22Rv1 (cell line): ENCODE measurements around the gene TMEM255B.

ENCODE experiments used
- H3K27ac ChIP-seq: fragments of 450-650 bp; 2 replicates; pipeline ENCODE4 v1.5.1; 2017
- CTCF ChIP-seq: fragments of 450-650 bp; IDR thresholded peaks from 2 replicates; pipeline ENCODE4 v1.5.1; 2017; ENCODE audit warnings: mild to moderate bottlenecking
- ZFX ChIP-seq: fragments of 450-650 bp; IDR thresholded peaks from 2 replicates; pipeline ENCODE4 v1.6.1; 2017; ENCODE audit warnings: antibody characterized with exemption, borderline replicate concordance

TMEM255B gene

DNA sequence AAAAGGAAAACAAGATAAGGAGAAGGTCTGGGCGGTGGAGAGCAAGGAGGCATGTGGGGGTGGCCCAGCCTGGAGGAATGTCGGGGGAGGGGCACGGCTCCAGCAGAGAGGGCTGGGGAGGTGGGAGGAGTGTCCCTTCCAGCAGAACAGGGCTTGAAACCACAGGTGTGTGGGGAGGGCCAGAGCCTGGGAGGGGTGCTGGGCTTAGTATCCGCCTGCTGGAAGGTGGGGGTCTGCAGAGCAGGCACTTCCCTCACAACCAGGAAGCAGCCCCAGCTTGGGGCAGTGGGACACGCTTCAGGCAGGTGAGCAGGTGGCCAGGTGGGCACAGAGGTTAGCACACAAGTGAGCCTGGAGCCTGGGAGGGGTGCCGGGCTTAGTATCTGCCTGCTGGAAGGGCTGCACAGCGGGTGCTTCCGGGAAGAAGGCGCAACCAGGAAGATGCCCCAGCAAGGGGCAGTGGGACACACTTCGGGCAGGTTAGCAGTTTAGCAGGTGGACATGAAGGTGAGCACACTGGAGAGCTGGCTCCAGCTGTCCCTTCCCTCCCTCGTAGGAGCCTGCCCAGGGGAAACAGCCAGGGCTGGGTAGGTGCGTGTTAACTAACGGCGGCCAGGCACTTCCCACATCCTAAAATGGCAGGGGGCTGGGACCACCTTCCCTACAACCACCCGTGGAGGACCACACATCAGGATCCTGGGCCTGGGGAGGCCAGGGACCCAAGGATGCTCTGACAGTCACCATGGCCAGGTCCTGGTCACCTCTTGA is 101.8 kb downstream of the TMEM255B start:
- TF ChIP-seq CTCF (no peak), ZFX (no peak)
- no peak overlapping the region for H3K27ac ChIP-seq

DNA sequence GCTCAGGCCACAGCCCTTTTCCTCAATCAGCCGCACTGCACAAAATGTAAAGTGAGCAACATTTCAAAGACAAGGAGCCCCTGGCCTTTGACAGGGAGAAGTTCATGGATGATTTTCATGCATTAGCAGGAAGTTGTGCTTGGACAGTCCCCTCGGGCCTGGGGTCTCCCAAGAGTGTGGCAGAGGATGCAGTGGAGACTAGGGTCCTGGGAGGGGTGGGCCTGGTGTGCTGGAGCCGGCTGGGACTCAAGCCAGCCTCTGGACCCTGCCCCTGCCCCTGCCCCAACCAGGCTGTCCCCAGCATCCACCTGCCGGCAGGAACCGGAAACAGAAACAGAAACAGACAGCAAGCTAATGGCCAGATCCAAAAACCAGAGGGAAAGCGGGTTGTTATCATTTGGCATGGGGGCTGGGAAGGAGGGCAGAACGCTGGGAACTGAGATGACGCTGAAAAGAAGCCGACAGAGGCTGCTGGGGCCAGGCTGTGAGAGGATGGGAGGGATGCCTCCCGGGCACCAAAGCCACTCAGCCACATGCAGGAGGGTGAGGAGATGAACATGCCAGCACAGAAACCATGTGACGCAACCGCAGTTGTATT is 102.5 kb downstream of the TMEM255B start:
- no peak for TF ChIP-seq CTCF
- no peak overlapping the region for H3K27ac ChIP-seq

- H3K27ac ChIP-seq, result no peak overlapping the region
- no peak for TF ChIP-seq ZFX
- no peak for TF ChIP-seq CTCF
These were observed 103.3 kb downstream of the TMEM255B start for GRCh38 chr13:113862191-113862930.

DNA sequence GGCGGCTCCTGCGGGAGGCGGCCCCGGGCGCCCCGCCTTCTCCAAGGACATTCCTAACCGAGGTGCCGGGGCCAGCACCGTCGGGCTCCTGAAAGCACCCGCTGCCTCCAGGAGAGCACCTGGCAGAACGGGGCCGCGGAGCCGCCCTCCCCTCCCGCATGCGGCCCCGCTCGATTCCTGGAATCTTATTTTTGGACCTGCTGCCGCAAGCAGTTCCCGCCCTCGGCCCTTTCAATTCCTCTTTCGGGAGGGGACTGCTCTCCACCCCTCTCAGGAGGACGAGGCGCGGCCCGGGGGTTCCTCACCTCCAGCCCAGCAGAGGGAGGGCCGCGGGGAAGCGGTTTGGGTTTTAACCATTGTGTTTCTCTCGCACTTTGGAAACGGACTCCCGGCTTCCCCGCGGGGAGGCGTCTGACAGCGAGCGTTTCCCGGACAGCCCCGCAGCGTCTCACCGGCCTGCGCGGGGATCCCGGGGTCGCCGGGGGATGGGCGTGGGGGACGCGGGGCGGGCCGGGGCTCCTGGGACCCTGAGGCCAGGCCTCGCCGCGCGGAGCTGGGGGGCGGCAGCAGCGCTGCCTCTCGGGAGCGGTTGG is 104.0 kb downstream of the TMEM255B start:
- no peak overlapping the region for H3K27ac ChIP-seq

GRCh38 chr13:113863524-113864272 is 104.7 kb downstream of the TMEM255B start, which contains the start of gene GAS6:
GAS6 (minus strand) TSS chr13:113864076; CDS start chr13:113863920, 156 bp downstream.
- TF ChIP-seq CTCF, result peak; percentile 6; the same call in 1 of the 2 replicates
- TF ChIP-seq ZFX, result no peak
- no peak within 1 kb of the TSS for H3K27ac ChIP-seq

More for the DNA sequence above, 104.0 kb downstream of the TMEM255B start:
- TF ChIP-seq ZFX, result no peak
- no peak for TF ChIP-seq CTCF

GRCh38 chr13:113864273-113864890 is 105.4 kb downstream of the TMEM255B start:
- TF ChIP-seq CTCF (no peak), ZFX (no peak)
- no peak overlapping the region for H3K27ac ChIP-seq
